ENCODE data around the gene GJC2. TPM values are rescaled to one million over a fixed set of nuclear protein-coding genes. Genes with fewer than 3 reads are reported as not detected.
"Not testable (repeated sequence)": the region's sequence is repeated elsewhere in the genome, so short reads cannot be mapped to it uniquely, and the experiment has no call there.

Gene GJC2
- total RNA-seq, 1 donor from 2014 or later: 6.9 TPM

- no peak for DNase-seq
- intact Hi-C loops (cut with DNase I): no loop called here
These were observed 19.6 kb downstream of the GJC2 start for GRCh38 chr1:228169345-228169744.

GRCh38 chr1:228170666-228171065 lies 20.9 kb downstream of the GJC2 start:
- peaks cover 9% of the 10 kb centered on the region for H3K36me3 ChIP-seq
- no peak overlapping the region for H3K27ac ChIP-seq
- DNase-seq: no peak
- TF ChIP-seq CTCF (IDR thresholded peaks at IDR 0.05): no peak
- H3K9me3 ChIP-seq: no peaks in the 10 kb centered on the region
- no peak overlapping the region for H3K4me3 ChIP-seq
- ATAC-seq: no peak
- H3K4me1 ChIP-seq: peaks cover 6% of the 10 kb centered on the region
- intact Hi-C loops (cut with DNase I): no loop called here
- H3K27me3 ChIP-seq: no peaks in the 10 kb centered on the region

More at GRCh38 chr1:228169345-228169744, 19.6 kb downstream of the GJC2 start:
- Histone ChIP-seq H3K27ac (no peak overlapping the region), H3K36me3 (no peaks in the 10 kb centered on the region), H3K4me1 (peaks cover 6% of the 10 kb centered on the region), H3K9me3 (no peaks in the 10 kb centered on the region), H3K4me3 (no peak overlapping the region), H3K27me3 (no peaks in the 10 kb centered on the region)
- no peak for TF ChIP-seq CTCF (IDR thresholded peaks at IDR 0.05)
- no peak for ATAC-seq

- Histone ChIP-seq H3K36me3 (peaks cover 9% of the 10 kb centered on the region), H3K9me3 (no peaks in the 10 kb centered on the region), H3K4me1 (peaks cover 6% of the 10 kb centered on the region), H3K4me3 (no peak overlapping the region), H3K27ac (no peak overlapping the region), H3K27me3 (no peaks in the 10 kb centered on the region)
- no peak for DNase-seq
- no peak for TF ChIP-seq CTCF (IDR thresholded peaks at IDR 0.05)
- no peak for ATAC-seq
- intact Hi-C loops (cut with DNase I): no loop called here
These were observed 21.6 kb downstream of the GJC2 start for GRCh38 chr1:228171221-228171891.

GRCh38 chr1:228172591-228173527 lies 23.1 kb downstream of the GJC2 start:
- H3K4me1 ChIP-seq: no peaks in the 10 kb centered on the region
- no peak for ATAC-seq
- DNase-seq: no peak
- no peaks in the 10 kb centered on the region for H3K9me3 ChIP-seq
- no peak overlapping the region for H3K27ac ChIP-seq
- peaks cover 9% of the 10 kb centered on the region for H3K36me3 ChIP-seq
- no peaks in the 10 kb centered on the region for H3K27me3 ChIP-seq
- intact Hi-C loops (cut with DNase I): no loop called here
- TF ChIP-seq CTCF (IDR thresholded peaks at IDR 0.05): no peak
- H3K4me3 ChIP-seq: no peak overlapping the region

GRCh38 chr1:228173528-228174481 lies 24.1 kb downstream of the GJC2 start:
- H3K36me3 ChIP-seq; H3K4me3 ChIP-seq; H3K27me3 ChIP-seq; H3K9me3 ChIP-seq; DNase-seq; intact Hi-C loops (cut with DNase I); H3K27ac ChIP-seq; H3K4me1 ChIP-seq: not testable (repeated sequence)
- ATAC-seq: peak; percentile 5

All from upper lobe of right lung (tissue), 1 donor.